HG03097 (cell line): ENCODE results near the gene SCUBE1.
"Not testable (repeated sequence)": the region's sequence is repeated elsewhere in the genome, so short reads cannot be mapped to it uniquely, and the experiment has no call there.

Experiments
- ATAC-seq: cut with Tn5 transposase; IDR thresholded peaks from one replicate; pipeline ENCODE4 v1.9.1; 2021; ENCODE audit not compliant: unreplicated experiment, low FRiP score

The SCUBE1 gene

GRCh38 chr22:43363315-43364168 lies 20.4 kb upstream of the SCUBE1 start:
- no peak for ATAC-seq

- no peak for ATAC-seq
These were observed 17.4 kb upstream of the SCUBE1 start for GRCh38 chr22:43360576-43360975.

- ATAC-seq, result no peak
These were observed 13.7 kb upstream of the SCUBE1 start for GRCh38 chr22:43356881-43357280.

- not testable (repeated sequence) for ATAC-seq
These were observed 12.5 kb upstream of the SCUBE1 start for GRCh38 chr22:43355688-43356087.

- no peak for ATAC-seq
These were observed 8.8 kb upstream of the SCUBE1 start for GRCh38 chr22:43351966-43352345.

- no peak for ATAC-seq
These were observed 6.5 kb upstream of the SCUBE1 start for GRCh38 chr22:43349636-43350035.

- no peak for ATAC-seq
These were observed 3.4 kb upstream of the SCUBE1 start for GRCh38 chr22:43346521-43346929.

GRCh38 chr22:43345761-43346301 lies 2.7 kb upstream of the SCUBE1 start:
- ATAC-seq, result no peak

GRCh38 chr22:43345356-43345755 lies 2.2 kb upstream of the SCUBE1 start:
- ATAC-seq, result no peak

- no peak for ATAC-seq
These were observed 1.3 kb upstream of the SCUBE1 start for GRCh38 chr22:43344520-43344787.

- no peak for ATAC-seq
These were observed 723 bp upstream of the SCUBE1 start for GRCh38 chr22:43343670-43344519.

- ATAC-seq, result no peak
These were observed 568 bp downstream of the SCUBE1 start for GRCh38 chr22:43342347-43343261.

- ATAC-seq, result no peak
These were observed 1.6 kb downstream of the SCUBE1 start for GRCh38 chr22:43341565-43341964.

GRCh38 chr22:43338766-43339345 lies 4.3 kb downstream of the SCUBE1 start:
- ATAC-seq, result no peak

- no peak for ATAC-seq
These were observed 5.2 kb downstream of the SCUBE1 start for GRCh38 chr22:43337946-43338345.

- ATAC-seq, result no peak
These were observed 5.8 kb downstream of the SCUBE1 start for GRCh38 chr22:43337385-43337784.

- ATAC-seq, result no peak
These were observed 8.8 kb downstream of the SCUBE1 start for GRCh38 chr22:43334378-43334777.

GRCh38 chr22:43333978-43334377 lies 9.2 kb downstream of the SCUBE1 start:
- no peak for ATAC-seq

- ATAC-seq, result no peak
These were observed 10.0 kb downstream of the SCUBE1 start for GRCh38 chr22:43333156-43333555.

GRCh38 chr22:43331698-43332097 lies 11.5 kb downstream of the SCUBE1 start:
- no peak for ATAC-seq
